IPS-20b (cell line): Measurements from ENCODE around the gene PPP1CA.
A peak's percentile ranks its signal among the peaks of the same experiment; 100 is the strongest.
"Not testable (repeated sequence)": the region's sequence is repeated elsewhere in the genome, so short reads cannot be mapped to it uniquely, and the experiment has no call there.

Experiments used
- H3K27ac ChIP-seq: one replicate; pipeline ENCODE4 v1.5.1; 2013; ENCODE audit warnings: low read length
- H3K27me3 ChIP-seq: 2 replicates; pipeline ENCODE4 v1.6.1; 2013; ENCODE audit warnings: mild to moderate bottlenecking, low read length, inconsistent platforms; ENCODE audit not compliant: insufficient read depth
- H3K36me3 ChIP-seq: 2 replicates; pipeline ENCODE4 v1.6.1; 2013; ENCODE audit warnings: low read depth, mild to moderate bottlenecking, inconsistent platforms, low read length, moderate library complexity; ENCODE audit not compliant: insufficient read depth
- H3K4me1 ChIP-seq: 2 replicates; pipeline ENCODE4 v1.6.1; 2013; ENCODE audit warnings: mild to moderate bottlenecking, control low read depth, inconsistent platforms, low read length, moderate library complexity; ENCODE audit not compliant: insufficient read depth
- H3K4me3 ChIP-seq: 2 replicates; pipeline ENCODE4 v1.5.1; 2013; ENCODE audit warnings: mild to moderate bottlenecking, low read length, inconsistent platforms
- H3K9ac ChIP-seq: 2 replicates; pipeline ENCODE4 v1.6.1; 2013; ENCODE audit warnings: low read depth, mild to moderate bottlenecking, inconsistent platforms, low read length, moderate library complexity
- H3K9me3 ChIP-seq: 2 replicates; pipeline ENCODE4 v1.6.1; 2013; ENCODE audit warnings: mild to moderate bottlenecking, low read depth, low read length, inconsistent platforms; ENCODE audit not compliant: insufficient read depth

The PPP1CA gene

GRCh38 chr11:67432655-67433349 is 31.1 kb upstream of the PPP1CA start:
- Histone ChIP-seq H3K4me1 (peaks cover 4% of the 10 kb centered on the region), H3K9ac (no peak overlapping the region), H3K9me3 (no peaks in the 10 kb centered on the region), H3K4me3 (no peak overlapping the region), H3K27ac (no peak overlapping the region), H3K36me3 (peaks cover 42% of the 10 kb centered on the region), H3K27me3 (no peaks in the 10 kb centered on the region)

GRCh38 chr11:67431346-67432249 is 29.9 kb upstream of the PPP1CA start:
- peaks cover 37% of the 10 kb centered on the region; the same call in 1 of the 2 replicates for H3K36me3 ChIP-seq
- H3K4me3 ChIP-seq = no peak overlapping the region
- no peak overlapping the region for H3K9ac ChIP-seq
- no peaks in the 10 kb centered on the region for H3K27me3 ChIP-seq
- H3K9me3 ChIP-seq = no peaks in the 10 kb centered on the region
- no peak overlapping the region for H3K27ac ChIP-seq
- peaks cover 2% of the 10 kb centered on the region for H3K4me1 ChIP-seq

- H3K4me1 ChIP-seq = no peaks in the 10 kb centered on the region; the same call in 1 of the 2 replicates
- no peak overlapping the region for H3K9ac ChIP-seq
- peaks cover 37% of the 10 kb centered on the region; the same call in 1 of the 2 replicates for H3K36me3 ChIP-seq
- no peaks in the 10 kb centered on the region for H3K27me3 ChIP-seq
- H3K4me3 ChIP-seq = 0 out of 2 replicates have a peak overlapping the region, but pooled peaks have one; percentile 89
- H3K9me3 ChIP-seq = no peaks in the 10 kb centered on the region
- no peak overlapping the region for H3K27ac ChIP-seq
Observed at GRCh38 chr11:67429722-67430121, 28.1 kb upstream of the PPP1CA start.

- Histone ChIP-seq H3K9me3 (no peaks in the 10 kb centered on the region), H3K4me1 (no peaks in the 10 kb centered on the region; the same call in 1 of the 2 replicates), H3K4me3 (peak overlapping the region; percentile 89), H3K9ac (peak overlapping the region; percentile 91; the same call in 1 of the 2 replicates), H3K27ac (no peak overlapping the region), H3K27me3 (no peaks in the 10 kb centered on the region), H3K36me3 (peaks cover 31% of the 10 kb centered on the region; the same call in 1 of the 2 replicates)
Observed at GRCh38 chr11:67429038-67429668, 27.5 kb upstream of the PPP1CA start.

GRCh38 chr11:67428052-67429001 is 26.7 kb upstream of the PPP1CA start, which contains the start of gene RPS6KB2:
RPS6KB2 (plus strand) TSS chr11:67428494; CDS start chr11:67428546, 52 bp downstream.
- Histone ChIP-seq H3K36me3 (peaks cover 23% of the 10 kb centered on the region; the same call in 1 of the 2 replicates), H3K4me1 (no peaks in the 10 kb centered on the region; the same call in 1 of the 2 replicates), H3K4me3 (peak within 1 kb of the TSS; percentile 89), H3K9ac (peak within 1 kb of the TSS; percentile 91), H3K9me3 (no peaks in the 10 kb centered on the region), H3K27me3 (no peaks in the 10 kb centered on the region), H3K27ac (peak within 1 kb of the TSS; percentile 45)

- not testable (repeated sequence) for H3K4me1 ChIP-seq, H3K27ac ChIP-seq, H3K9me3 ChIP-seq, H3K27me3 ChIP-seq
- peak overlapping the region; percentile 91; the same call in 1 of the 2 replicates for H3K9ac ChIP-seq
- H3K36me3 ChIP-seq = peaks cover 17% of the 10 kb centered on the region; the same call in 1 of the 2 replicates
- peak overlapping the region; percentile 89 for H3K4me3 ChIP-seq
Observed at GRCh38 chr11:67427364-67427859, 25.8 kb upstream of the PPP1CA start.

- Histone ChIP-seq H3K36me3 (no peaks in the 10 kb centered on the region), H3K4me1 (no peaks in the 10 kb centered on the region; the same call in 1 of the 2 replicates), H3K27me3 (peaks cover 9% of the 10 kb centered on the region), H3K4me3 (no peak overlapping the region), H3K9ac (no peak overlapping the region), H3K27ac (no peak overlapping the region), H3K9me3 (no peaks in the 10 kb centered on the region)
Observed at GRCh38 chr11:67423891-67424613, 22.4 kb upstream of the PPP1CA start.

GRCh38 chr11:67423466-67423865 is 21.8 kb upstream of the PPP1CA start:
- H3K9me3 ChIP-seq = no peaks in the 10 kb centered on the region
- H3K27ac ChIP-seq = no peak overlapping the region
- no peaks in the 10 kb centered on the region for H3K36me3 ChIP-seq
- H3K27me3 ChIP-seq = peaks cover 9% of the 10 kb centered on the region
- H3K4me1 ChIP-seq = no peaks in the 10 kb centered on the region; the same call in 1 of the 2 replicates
- H3K9ac ChIP-seq = no peak overlapping the region
- no peak overlapping the region for H3K4me3 ChIP-seq

- no peak overlapping the region for H3K9ac ChIP-seq
- H3K27ac ChIP-seq = no peak overlapping the region
- no peaks in the 10 kb centered on the region for H3K9me3 ChIP-seq
- H3K36me3 ChIP-seq = no peaks in the 10 kb centered on the region
- H3K4me1 ChIP-seq = no peaks in the 10 kb centered on the region; the same call in 1 of the 2 replicates
- H3K4me3 ChIP-seq = no peak overlapping the region
- peaks cover 9% of the 10 kb centered on the region for H3K27me3 ChIP-seq
Observed at GRCh38 chr11:67422891-67423290, 21.2 kb upstream of the PPP1CA start.

GRCh38 chr11:67421430-67422031 is 19.9 kb upstream of the PPP1CA start:
- H3K4me3 ChIP-seq = peak overlapping the region; percentile 50; the same call in 1 of the 2 replicates
- no peaks in the 10 kb centered on the region for H3K36me3 ChIP-seq
- no peaks in the 10 kb centered on the region for H3K9me3 ChIP-seq
- no peak overlapping the region for H3K9ac ChIP-seq
- peaks cover 9% of the 10 kb centered on the region for H3K27me3 ChIP-seq
- no peak overlapping the region for H3K27ac ChIP-seq
- H3K4me1 ChIP-seq = no peaks in the 10 kb centered on the region
